Upper lobe of right lung (tissue), 1 donor: Measurements from ENCODE around the gene UBL3. TPM values are rescaled to one million over a fixed set of nuclear protein-coding genes. Genes with fewer than 3 reads are reported as not detected.

ENCODE experiments used
- ATAC-seq: fragments of 200-7000 bp; cut with Tn5 transposase; one replicate; pipeline ENCODE4 v1.9.1; 2020; ENCODE audit warnings: mild to moderate bottlenecking, moderate library complexity
- DNase-seq: peaks from one replicate; pipeline ENCODE4 v3.0.0-alpha.2; 2020
- H3K27ac ChIP-seq: fragments of 200-600 bp; one replicate; pipeline ENCODE4 v1.8.0; 2022
- H3K27me3 ChIP-seq: fragments of 200-600 bp; one replicate; pipeline ENCODE4 v1.8.0; 2022; ENCODE audit warnings: mild to moderate bottlenecking
- H3K36me3 ChIP-seq: fragments of 200-600 bp; one replicate; pipeline ENCODE4 v1.8.0; 2022
- H3K4me1 ChIP-seq: fragments of 200-600 bp; one replicate; pipeline ENCODE4 v1.8.0; 2022
- H3K4me3 ChIP-seq: fragments of 200-600 bp; one replicate; pipeline ENCODE4 v1.8.0; 2022; ENCODE audit warnings: mild to moderate bottlenecking
- H3K9me3 ChIP-seq: fragments of 200-600 bp; one replicate; pipeline ENCODE4 v1.8.0; 2022
- intact Hi-C: fragments of 100-400 bp; cut with DNase I; formaldehyde crosslinking; loops from one replicate; pipeline ENCODE4 v1.11.0; 2022
- total RNA-seq: library from RNA; stranded (reverse); fragmentation: NEBNext Ultra II Directional; extraction: Animal tissue kit (Norgen Biotek cat#: 25700); gene quantifications from one replicate; pipeline ENCODE4 v1.2.1, GENCODE V29; 2021
- TF ChIP-seq, protein P1 (sequence below): fragments of 200-600 bp; IDR thresholded peaks from one replicate; pipeline ENCODE4 v1.8.0; 2022; ENCODE audit warnings: antibody characterized with exemption
- donor health status: DM: no; HTN: yes; CAD: no; lungs with severe emphysema.

Gene UBL3
- total RNA-seq, 1 donor from 2014 or later = 56.1 TPM

DNA sequence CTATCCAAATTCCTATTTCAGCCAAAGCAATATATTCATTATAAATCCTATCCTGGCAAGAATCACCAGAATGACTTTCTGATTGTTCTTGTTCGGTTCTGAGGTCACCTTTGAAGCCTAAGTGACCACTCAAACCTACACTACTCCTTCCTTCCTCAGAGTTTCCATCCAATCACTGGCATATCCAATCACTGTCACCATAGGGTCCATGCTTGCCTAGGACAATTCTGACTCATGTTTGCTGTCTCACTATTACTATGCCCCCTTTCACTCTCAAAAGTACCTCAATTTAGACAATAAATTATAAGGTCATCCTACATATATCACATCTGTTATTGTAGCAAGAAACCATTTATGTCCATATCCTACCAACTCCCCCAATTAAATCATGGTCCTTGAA, 58.9 kb downstream of the UBL3 start:
- ATAC-seq (no peak), DNase-seq (no peak)
- Histone ChIP-seq H3K36me3 (no peaks in the 10 kb centered on the region), H3K27me3 (no peaks in the 10 kb centered on the region), H3K9me3 (no peaks in the 10 kb centered on the region), H3K4me1 (no peaks in the 10 kb centered on the region), H3K4me3 (no peak overlapping the region), H3K27ac (no peak overlapping the region)
- TF ChIP-seq, protein P1, sequence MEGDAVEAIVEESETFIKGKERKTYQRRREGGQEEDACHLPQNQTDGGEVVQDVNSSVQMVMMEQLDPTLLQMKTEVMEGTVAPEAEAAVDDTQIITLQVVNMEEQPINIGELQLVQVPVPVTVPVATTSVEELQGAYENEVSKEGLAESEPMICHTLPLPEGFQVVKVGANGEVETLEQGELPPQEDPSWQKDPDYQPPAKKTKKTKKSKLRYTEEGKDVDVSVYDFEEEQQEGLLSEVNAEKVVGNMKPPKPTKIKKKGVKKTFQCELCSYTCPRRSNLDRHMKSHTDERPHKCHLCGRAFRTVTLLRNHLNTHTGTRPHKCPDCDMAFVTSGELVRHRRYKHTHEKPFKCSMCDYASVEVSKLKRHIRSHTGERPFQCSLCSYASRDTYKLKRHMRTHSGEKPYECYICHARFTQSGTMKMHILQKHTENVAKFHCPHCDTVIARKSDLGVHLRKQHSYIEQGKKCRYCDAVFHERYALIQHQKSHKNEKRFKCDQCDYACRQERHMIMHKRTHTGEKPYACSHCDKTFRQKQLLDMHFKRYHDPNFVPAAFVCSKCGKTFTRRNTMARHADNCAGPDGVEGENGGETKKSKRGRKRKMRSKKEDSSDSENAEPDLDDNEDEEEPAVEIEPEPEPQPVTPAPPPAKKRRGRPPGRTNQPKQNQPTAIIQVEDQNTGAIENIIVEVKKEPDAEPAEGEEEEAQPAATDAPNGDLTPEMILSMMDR = no peak
- intact Hi-C loops = no loop called here

DNA sequence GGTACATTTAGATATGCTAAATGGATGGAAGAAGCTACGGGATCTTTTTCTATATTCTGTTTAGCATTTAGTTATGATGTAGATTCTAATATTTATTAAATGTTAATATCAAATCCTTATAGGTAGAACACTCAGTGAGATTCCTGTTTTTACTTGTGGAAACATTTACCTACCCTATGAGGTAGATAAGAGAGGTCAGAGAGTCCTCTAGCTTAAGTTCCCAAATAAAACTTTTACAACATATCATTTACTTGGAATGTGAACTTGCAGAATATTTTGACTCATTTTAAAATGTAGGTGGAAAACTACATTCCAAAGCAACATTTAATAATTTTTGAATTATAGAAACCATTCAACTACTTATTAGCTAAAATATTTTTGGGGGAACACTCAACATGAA, 63.7 kb downstream of the UBL3 start:
- Histone ChIP-seq H3K4me1 (no peaks in the 10 kb centered on the region), H3K27ac (no peak overlapping the region), H3K4me3 (no peak overlapping the region), H3K36me3 (no peaks in the 10 kb centered on the region), H3K9me3 (no peaks in the 10 kb centered on the region), H3K27me3 (no peaks in the 10 kb centered on the region)
- ATAC-seq (no peak), DNase-seq (no peak)
- intact Hi-C loops = no loop called here
- TF ChIP-seq, protein P1 = no peak

DNA sequence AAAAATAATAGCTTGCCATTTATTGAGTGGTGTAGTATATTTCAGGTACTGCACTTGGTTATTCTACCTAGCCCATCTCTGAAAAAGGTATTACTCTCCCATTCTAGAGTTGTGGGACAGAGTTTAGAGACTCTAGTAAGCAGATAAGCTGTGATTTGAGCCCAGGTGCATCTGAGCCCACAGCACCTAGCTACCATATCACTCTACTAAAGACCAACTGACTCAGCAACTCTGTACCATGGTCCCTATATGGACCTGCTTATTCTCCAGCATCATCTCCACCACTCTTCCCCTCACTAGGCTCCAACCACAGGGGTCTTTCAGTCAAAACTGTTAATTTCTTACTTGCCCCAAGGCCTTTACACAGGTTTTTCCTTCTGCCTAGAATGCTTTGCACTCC, 64.4 kb downstream of the UBL3 start:
- Histone ChIP-seq H3K27ac (no peak overlapping the region), H3K4me3 (no peak overlapping the region), H3K36me3 (no peaks in the 10 kb centered on the region), H3K9me3 (no peaks in the 10 kb centered on the region), H3K27me3 (no peaks in the 10 kb centered on the region), H3K4me1 (no peaks in the 10 kb centered on the region)
- TF ChIP-seq, protein P1 = no peak
- no peak for DNase-seq
- intact Hi-C loops = no loop called here
- ATAC-seq = no peak

DNA sequence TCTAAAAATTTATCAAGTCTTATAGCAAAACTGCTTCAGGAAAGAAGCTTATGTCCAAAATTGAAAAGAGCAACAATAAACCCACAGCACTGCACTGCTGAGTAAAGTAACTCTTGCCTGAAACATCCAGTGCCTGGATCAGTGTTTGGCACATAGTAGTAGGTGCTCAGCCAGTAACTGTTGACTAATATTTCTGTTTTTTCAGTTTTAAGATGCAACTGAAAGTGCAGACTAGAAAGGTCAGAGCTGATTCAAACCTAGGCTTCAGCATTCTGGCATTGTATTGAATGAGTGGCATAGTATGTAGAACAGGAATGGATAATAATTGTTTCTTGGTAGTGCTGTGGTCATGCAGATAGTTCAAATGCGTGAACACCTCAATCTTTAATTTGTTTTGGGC, 67.6 kb downstream of the UBL3 start:
- H3K9me3 ChIP-seq = no peaks in the 10 kb centered on the region
- no peaks in the 10 kb centered on the region for H3K36me3 ChIP-seq
- H3K4me1 ChIP-seq = no peaks in the 10 kb centered on the region
- DNase-seq (no peak), ATAC-seq (no peak)
- no peak overlapping the region for H3K27ac ChIP-seq
- no peaks in the 10 kb centered on the region for H3K27me3 ChIP-seq
- H3K4me3 ChIP-seq = no peak overlapping the region
- intact Hi-C loops = no loop called here
- TF ChIP-seq, protein P1 = no peak

DNA sequence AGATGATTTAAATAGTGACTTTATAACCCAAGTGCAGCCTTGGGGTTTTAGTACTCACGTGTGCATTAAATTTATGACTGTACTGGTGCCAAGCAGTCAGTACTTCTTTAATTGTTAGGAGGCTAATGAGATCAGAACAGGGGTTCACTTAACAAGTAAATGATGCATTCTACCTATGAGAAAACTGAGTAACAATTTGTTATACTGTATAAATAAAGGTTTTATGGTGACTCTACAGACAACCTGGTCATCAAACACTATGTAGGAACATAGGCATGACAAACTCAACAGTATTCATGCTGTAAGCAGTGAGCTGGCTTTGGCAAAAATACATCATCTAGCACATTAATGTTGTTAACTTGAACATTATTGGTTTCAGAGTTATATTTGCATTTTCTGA, 75.6 kb downstream of the UBL3 start:
- Histone ChIP-seq H3K4me1 (no peaks in the 10 kb centered on the region), H3K27me3 (no peaks in the 10 kb centered on the region), H3K4me3 (no peak overlapping the region), H3K9me3 (no peaks in the 10 kb centered on the region), H3K36me3 (peaks cover 12% of the 10 kb centered on the region), H3K27ac (no peak overlapping the region)
- no peak for ATAC-seq
- intact Hi-C loops = loop anchor here (5.0 kb wide), 1 partner anchor 337 kb away; no protein-coding TSS in a partner anchor
- TF ChIP-seq, protein P1 = no peak
- DNase-seq = no peak

DNA sequence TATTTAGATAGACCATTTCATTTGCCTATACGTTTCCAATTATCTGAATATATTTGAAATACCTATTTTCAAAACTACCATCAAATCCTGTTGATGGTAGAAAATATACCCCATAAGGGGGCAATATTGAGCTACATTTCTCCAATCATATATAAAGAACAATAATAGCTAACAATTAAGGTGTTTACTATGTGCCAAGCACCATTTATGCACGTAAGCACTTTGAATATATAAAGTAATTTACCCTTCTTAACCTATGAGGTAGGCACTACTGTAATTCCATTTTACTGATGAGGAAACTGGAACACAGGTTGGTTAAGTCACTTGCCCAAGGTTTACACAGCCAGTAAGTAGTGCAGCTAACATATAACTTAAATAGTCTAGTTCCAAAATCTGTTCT, 79.2 kb downstream of the UBL3 start:
- Histone ChIP-seq H3K36me3 (peaks cover 25% of the 10 kb centered on the region), H3K27me3 (no peaks in the 10 kb centered on the region), H3K4me3 (no peak overlapping the region), H3K9me3 (no peaks in the 10 kb centered on the region), H3K4me1 (no peaks in the 10 kb centered on the region), H3K27ac (no peak overlapping the region)
- TF ChIP-seq, protein P1 = peak; percentile 57
- intact Hi-C loops = loop anchor here (5.0 kb wide), 1 partner anchor 341 kb away; no protein-coding TSS in a partner anchor
- DNase-seq (no peak), ATAC-seq (peak; percentile 37)
